K562 (cell line): ENCODE data around the gene NUP133. TPM values are rescaled to one million over a fixed set of nuclear protein-coding genes. Genes with fewer than 3 reads are reported as not detected.

Experiments used
- ETV6 ChIP-seq, 3 experiments: fragments of 150-350 bp in 1 of 3; sonication (generic) in 1 of 3; formaldehyde crosslinking in 1 of 3; IDR thresholded peaks; 2 replicates each; pipeline versions ENCODE4 v1.6.1 to v1.8.0; 2014 to 2022; ENCODE audit warnings: borderline replicate concordance in 2 of 3, low read depth in 2 of 3, antibody characterized with exemption in 1 of 3, low read length in 1 of 3, mild to moderate bottlenecking in 1 of 3, missing genetic modification reagents in 1 of 3
- EZH2 ChIP-seq: IDR thresholded peaks from 2 replicates; pipeline ENCODE4 v1.6.1; 2012; ENCODE audit warnings: low read depth, mild to moderate bottlenecking, inconsistent platforms, low read length, borderline replicate concordance
- KDM5B ChIP-seq: fragments of 200-600 bp; sonication (generic); IDR thresholded peaks from 2 replicates; pipeline ENCODE4 v1.6.1; 2012; ENCODE audit warnings: low read depth, mild to moderate bottlenecking, moderate library complexity, low read length, control low read depth, inconsistent platforms; ENCODE audit not compliant: insufficient replicate concordance
- MAFG ChIP-seq: fragments of 450-650 bp; conservative IDR thresholded peaks from 2 replicates; pipeline ENCODE4 v1.6.1; 2016; ENCODE audit warnings: missing genetic modification characterization, missing compliant biosample characterization
- NCOA1 ChIP-seq: fragments of 450-650 bp; IDR thresholded peaks from 2 replicates; pipeline ENCODE4 v1.6.1; 2016; ENCODE audit warnings: low read depth
- RFX5 ChIP-seq: IDR thresholded peaks from 2 replicates; pipeline ENCODE4 v1.6.1; 2011; ENCODE audit warnings: low read depth, mild to moderate bottlenecking, improper control_type of control experiment, low read length
- RNF2 ChIP-seq: sonication (generic); IDR thresholded peaks from 2 replicates; pipeline ENCODE4 v1.6.1; 2016
- SMAD3 ChIP-seq: fragments of 450-650 bp; formaldehyde crosslinking; conservative IDR thresholded peaks from 2 replicates; pipeline ENCODE4 v1.4.0; 2020; ENCODE audit warnings: mild to moderate bottlenecking
- ZBTB8A ChIP-seq: fragments of 450-650 bp; IDR thresholded peaks from 2 replicates; pipeline ENCODE4 v1.6.1; 2018; ENCODE audit warnings: mild to moderate bottlenecking, moderate library complexity; ENCODE audit not compliant: partially characterized antibody
- ZBTB9 ChIP-seq: fragments of 450-650 bp; formaldehyde crosslinking; IDR thresholded peaks from 2 replicates; pipeline ENCODE4 v1.4.0; 2020; ENCODE audit warnings: mild to moderate bottlenecking, moderate library complexity
- ZFP36 ChIP-seq: fragments of 150-350 bp; IDR thresholded peaks from 2 replicates; pipeline ENCODE4 v1.6.1; 2018; ENCODE audit warnings: low read length, low read depth; ENCODE audit not compliant: partially characterized antibody
- ZNF165 ChIP-seq: fragments of 250-450 bp; sonication (Bioruptor Pico); IDR thresholded peaks from 2 replicates; pipeline ENCODE4 v1.4.0; 2020; ENCODE audit warnings: borderline replicate concordance
- ZNF232 ChIP-seq: sonication (generic); formaldehyde crosslinking; IDR thresholded peaks from 2 replicates; pipeline ENCODE4 v1.8.0; 2022; ENCODE audit warnings: mild to moderate bottlenecking, missing genetic modification reagents
- ZNF347 ChIP-seq: fragments of 450-650 bp; formaldehyde crosslinking; IDR thresholded peaks from 2 replicates; pipeline ENCODE4 v1.4.0; 2020; ENCODE audit warnings: low read depth, mild to moderate bottlenecking, moderate library complexity
- ZNF551 ChIP-seq: fragments of 250-450 bp; sonication (Bioruptor Pico); IDR thresholded peaks from 2 replicates; pipeline ENCODE4 v1.5.0; 2021; ENCODE audit warnings: mild to moderate bottlenecking, moderate library complexity
- polyA plus RNA-seq, 8 experiments: library from polyadenylated mRNA; depleted of rRNA in 4 of 8; stranded (reverse) in 5 of 8; unstranded in 3 of 8; fragments of >200 nt; fragmentation: Nextera tagmentation in 2 of 8; fragmentation: Illumina TruSeq in 1 of 8; extraction: Ambion mirVana in 2 of 8; extraction: Trizol in 1 of 8; gene quantifications; 2 replicates each; pipeline versions ENCODE4 v1.2.1 to v1.2.3, GENCODE V29; 2011 to 2014; ENCODE audit warnings: inconsistent platforms in 1 of 8, missing spikeins in 1 of 8
- total RNA-seq, 7 experiments: library from RNA; depleted of rRNA in 6 of 7; stranded (reverse); fragments of >200 nt in 6 of 7; fragmentation: Illumina TruSeq in 2 of 7; extraction: Trizol in 2 of 7; gene quantifications; 2 replicates each; pipeline versions ENCODE4 v1.2.1 to v1.2.3, GENCODE V29; 2011 to 2021; ENCODE audit warnings: low replicate concordance in 1 of 7
- TF ChIP-seq, protein P1 (sequence below): sonication (generic); formaldehyde crosslinking; IDR thresholded peaks from 2 replicates; pipeline ENCODE4 v1.4.0; 2020; ENCODE audit warnings: mild to moderate bottlenecking, missing genetic modification reagents

The NUP133 gene
- total and polyA plus RNA-seq, 9 of the 15 experiments (the other 6 are each of a cell fraction or from before 2014, with no cell fraction given), result 21.7 to 85.1 (median 61.3) TPM

DNA sequence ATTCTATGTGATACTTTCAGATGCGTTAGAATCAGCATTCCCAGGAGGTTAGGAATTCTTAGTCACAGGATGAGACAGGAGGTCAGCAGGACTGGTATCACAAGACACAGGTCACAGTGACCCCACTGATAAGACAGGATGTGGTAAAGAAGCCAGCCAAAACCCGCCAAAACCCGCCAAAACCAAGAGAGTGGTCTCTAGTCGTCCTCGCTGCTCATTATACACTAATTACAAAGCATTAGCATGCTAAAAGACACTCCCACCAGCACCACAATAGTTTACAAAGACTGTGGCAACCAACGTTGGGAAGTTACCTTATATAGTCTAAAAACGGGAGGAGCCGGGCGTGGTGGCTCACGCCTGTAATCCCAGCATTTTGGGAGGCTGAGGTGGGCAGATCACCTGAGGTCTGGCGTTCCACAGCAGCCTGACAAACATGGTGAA is 60.3 kb downstream of the NUP133 start (continued):
- TF ChIP-seq, protein P1, sequence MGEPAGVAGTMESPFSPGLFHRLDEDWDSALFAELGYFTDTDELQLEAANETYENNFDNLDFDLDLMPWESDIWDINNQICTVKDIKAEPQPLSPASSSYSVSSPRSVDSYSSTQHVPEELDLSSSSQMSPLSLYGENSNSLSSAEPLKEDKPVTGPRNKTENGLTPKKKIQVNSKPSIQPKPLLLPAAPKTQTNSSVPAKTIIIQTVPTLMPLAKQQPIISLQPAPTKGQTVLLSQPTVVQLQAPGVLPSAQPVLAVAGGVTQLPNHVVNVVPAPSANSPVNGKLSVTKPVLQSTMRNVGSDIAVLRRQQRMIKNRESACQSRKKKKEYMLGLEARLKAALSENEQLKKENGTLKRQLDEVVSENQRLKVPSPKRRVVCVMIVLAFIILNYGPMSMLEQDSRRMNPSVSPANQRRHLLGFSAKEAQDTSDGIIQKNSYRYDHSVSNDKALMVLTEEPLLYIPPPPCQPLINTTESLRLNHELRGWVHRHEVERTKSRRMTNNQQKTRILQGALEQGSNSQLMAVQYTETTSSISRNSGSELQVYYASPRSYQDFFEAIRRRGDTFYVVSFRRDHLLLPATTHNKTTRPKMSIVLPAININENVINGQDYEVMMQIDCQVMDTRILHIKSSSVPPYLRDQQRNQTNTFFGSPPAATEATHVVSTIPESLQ (CRISPR knock-in tag), result no peak
- TF ChIP-seq ZNF232, result no peak
- TF ChIP-seq ZBTB9 (CRISPR knock-in tag), result 0 out of 2 replicates have a peak, but pooled peaks have one; percentile 17
- no peak for TF ChIP-seq MAFG (tag)
- peak; percentile 36; the same call in 1 of the 2 replicates for TF ChIP-seq NCOA1
- TF ChIP-seq ZFP36, result no peak
- TF ChIP-seq ETV6 (IDR thresholded peaks at IDR 0.05; ENCODE audit: borderline replicate concordance in 1 of 2, low read depth in 2 of 2, low read length in 1 of 2), result no peak
- no peak for TF ChIP-seq ETV6 (CRISPR knock-in tag; IDR thresholded peaks at IDR 0.05; ENCODE audit: borderline replicate concordance)
- TF ChIP-seq EZH2, result no peak
- TF ChIP-seq RNF2, result peak; percentile 70; the same call in 1 of the 2 replicates
- TF ChIP-seq ZNF165, result no peak
- TF ChIP-seq ZNF347 (CRISPR knock-in tag), result no peak
- no peak for TF ChIP-seq ZBTB8A
- no peak for TF ChIP-seq KDM5B
- TF ChIP-seq RFX5, result no peak
- TF ChIP-seq SMAD3 (CRISPR knock-in tag), result no peak
- no peak for TF ChIP-seq ZNF551 (CRISPR knock-in tag)
